Middle frontal gyrus (tissue), 1 donor: ENCODE data around the gene SCYL1.
"Not testable (repeated sequence)": the region's sequence is repeated elsewhere in the genome, so short reads cannot be mapped to it uniquely, and the experiment has no call there.

Source experiments
- DNase-seq: peaks from one replicate; pipeline ENCODE4 v3.0.0-alpha.2; 2015; ENCODE audit warnings: low spot score; ENCODE audit errors: extremely low spot score

Gene SCYL1

DNA sequence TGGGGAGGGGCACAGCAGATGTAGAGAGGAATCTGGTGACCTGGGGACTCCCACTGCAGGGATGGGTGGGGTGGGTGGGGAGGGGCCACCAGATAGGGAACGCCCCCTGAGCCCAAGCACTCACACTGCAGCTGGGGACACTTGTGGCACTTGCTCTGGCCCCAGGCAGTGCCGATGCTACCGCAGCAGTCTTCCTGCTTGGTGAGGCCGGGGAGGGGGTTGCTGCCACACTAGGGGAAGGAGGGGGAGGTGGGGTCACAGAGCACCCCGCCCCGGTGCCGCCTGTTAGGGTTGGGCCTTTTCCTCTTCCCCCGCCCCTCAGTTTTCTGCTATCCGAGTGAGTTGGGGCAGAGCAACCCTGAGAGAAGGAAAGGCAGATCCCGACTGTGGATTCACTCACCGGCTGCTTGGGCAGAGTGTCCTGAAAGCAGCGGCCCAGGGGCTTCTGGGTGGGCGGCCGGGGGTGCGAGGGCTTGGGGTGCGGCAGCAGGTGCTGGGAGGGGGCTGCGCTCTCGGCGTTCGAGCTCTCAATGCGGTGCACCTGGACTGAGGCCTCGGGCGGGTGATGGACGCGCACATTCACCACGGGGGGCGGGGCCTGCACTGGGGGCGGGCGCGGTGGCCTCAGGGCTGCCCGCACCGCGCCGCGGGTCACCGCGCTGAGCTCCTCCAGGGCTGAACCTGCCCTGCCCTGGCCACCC lies 28.6 kb downstream of the SCYL1 start:
- DNase-seq, result no peak

DNA sequence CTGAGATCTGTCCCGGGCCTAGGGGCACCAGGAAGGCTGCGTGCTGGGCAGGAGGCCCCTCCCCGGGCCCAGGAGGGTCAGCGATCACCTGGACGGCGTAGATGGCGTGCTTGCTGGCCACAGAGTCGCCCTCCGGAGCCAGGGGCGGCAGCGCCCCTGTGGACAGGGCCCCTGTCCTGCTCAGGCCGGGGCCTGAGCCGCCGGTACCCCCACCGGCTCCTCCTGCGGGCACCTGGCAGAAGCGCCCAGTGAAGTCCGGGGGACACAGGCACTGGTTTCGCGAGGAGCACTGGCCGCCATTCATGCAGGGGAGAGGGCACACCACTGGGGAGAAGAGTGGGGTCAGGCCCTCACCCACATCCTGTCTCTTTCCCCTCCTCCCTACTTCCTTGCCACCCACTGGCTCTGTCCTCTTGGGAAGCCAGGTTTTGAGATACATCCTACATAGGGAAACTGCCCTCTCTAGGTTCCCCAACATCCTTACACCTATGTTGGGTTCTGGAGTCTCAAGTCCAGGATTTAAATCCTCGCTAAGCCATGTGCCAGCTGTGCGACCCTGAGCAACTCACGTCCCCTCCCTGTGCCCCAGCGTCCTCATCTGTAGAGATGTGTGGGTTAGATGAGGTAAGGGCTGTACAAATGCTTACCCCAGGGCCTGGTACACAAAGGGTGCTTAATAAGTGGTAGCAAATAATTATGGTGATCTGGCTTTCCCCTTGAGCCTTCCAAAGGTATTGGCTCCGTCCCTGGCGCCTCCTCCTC lies 29.4 kb downstream of the SCYL1 start:
- no peak for DNase-seq

DNA sequence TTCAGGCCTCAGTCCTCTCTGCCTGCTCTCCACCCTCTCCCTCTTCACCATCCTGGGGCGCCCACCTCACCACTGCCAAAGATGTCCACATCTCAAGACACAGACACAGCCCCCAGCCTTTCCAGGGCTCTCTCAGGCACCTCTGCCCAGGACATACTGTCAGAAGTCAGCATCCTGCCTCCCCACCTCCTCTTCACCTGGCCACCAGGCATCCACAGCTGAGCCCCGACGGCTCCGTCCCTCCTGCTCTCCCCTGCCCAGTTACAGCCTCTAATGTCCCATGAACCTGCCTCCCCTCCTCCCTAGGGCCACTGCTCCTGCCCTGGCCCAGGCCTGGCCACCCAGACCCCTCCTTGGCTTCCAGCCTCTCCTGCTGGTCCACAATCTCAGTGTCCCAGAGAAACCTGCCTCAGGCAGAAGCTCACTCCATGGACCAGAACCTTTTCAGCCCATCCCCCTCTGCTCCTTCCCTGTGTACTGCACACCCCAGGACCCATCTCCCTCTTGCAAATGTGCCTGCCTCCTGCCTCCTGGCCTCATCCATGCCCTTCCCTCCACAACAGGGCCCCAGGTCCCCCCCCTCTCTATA lies 30.1 kb downstream of the SCYL1 start:
- DNase-seq, result no peak

DNA sequence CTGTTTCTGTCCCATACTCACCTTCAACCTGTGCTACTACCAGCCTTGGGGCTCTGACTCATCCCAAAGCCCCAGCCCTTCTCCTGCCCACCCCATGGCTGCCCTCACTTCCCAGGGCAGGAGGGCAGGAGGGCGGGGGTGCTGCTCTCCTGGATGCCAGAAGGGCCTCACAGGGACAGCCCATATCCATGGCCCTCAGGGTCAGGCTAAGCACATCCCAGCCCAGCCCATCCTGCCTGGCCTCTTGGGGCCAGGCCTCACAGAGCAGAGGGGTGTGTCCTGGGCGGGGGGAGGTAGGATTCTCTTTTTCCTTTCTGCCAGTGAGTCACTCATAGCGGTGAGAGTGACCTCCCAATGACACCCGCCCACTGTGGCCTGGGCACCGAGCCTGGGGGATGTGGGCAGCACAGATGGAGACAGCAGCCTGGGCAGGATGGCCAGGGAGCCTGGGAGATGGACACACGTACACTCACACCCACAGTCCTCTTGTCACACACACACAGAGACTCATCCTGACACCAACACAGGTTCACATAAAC lies 30.9 kb downstream of the SCYL1 start:
- no peak for DNase-seq

DNA sequence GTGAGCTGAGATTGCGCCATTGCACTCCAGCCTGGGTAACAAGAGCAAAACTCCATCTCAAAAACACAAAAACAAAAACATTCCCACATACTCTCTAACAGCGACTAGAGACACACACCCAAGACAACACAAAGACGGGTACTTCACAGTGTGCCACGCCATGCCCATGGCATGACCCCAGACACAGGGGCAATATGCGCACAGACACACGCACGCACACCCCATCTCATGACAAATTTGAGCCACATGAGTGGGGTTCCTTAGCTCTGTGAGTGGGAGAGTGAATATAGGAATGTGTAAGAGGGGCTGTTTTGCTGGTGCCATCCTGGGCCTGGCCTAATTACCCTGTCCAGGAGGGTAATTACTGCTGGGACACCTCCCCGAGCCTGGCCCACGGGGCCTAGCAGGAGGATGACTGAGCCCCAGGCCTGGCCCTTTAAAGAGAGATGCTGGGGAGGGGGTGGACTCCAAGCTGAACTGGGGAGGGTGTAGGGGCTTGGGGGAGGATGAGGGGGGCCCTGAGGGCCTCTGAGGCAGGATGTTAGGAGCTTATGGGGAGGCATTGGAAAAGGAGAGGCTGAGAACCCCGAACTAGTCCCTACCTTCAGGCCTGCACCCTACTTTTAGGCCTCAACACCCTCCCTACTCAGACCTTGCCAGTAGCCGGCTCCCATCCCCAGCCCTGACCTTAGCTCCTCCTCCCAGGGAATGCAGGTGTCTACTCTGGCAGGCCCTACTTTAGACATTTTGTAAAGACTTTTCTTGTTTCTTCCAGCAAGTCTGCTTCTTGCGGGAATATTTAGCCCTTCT lies 31.8 kb downstream of the SCYL1 start:
- no peak for DNase-seq

DNA sequence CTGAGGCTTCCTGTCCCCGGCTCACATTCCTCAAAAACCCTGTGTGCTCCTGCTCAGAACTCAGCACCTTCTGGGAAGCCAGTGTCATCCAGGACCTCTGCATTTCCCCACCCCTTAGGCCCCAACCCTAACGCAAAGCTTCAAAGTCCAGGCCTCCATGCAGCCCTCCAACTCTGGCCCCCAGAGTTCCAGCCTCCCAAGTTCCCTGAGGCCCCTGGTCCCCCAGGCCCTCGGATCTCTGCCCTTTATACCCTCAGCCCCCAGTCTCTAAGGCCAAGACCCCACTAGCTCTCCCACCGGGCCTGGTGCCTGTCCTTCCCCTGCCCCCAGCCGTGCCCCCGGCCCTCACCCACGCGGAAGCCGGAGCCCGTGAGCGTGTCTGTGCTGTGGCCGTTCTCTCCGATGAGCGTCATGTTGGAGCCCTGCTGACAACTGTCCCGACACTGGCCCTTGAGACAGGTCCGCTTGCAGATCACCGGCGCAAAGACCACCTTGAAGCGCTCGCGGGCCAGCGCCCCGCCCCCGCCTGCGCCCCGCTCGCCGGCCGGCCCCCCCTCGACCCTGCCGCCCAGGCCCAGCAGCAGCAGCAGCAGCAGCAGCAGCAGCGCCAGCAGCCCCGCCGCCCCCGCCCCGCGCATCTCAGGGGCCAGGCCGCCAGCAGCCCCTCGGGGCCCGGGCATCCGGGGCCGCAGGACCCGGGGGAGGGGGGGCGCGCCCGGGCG lies 32.6 kb downstream of the SCYL1 start:
- DNase-seq, result no peak

DNA sequence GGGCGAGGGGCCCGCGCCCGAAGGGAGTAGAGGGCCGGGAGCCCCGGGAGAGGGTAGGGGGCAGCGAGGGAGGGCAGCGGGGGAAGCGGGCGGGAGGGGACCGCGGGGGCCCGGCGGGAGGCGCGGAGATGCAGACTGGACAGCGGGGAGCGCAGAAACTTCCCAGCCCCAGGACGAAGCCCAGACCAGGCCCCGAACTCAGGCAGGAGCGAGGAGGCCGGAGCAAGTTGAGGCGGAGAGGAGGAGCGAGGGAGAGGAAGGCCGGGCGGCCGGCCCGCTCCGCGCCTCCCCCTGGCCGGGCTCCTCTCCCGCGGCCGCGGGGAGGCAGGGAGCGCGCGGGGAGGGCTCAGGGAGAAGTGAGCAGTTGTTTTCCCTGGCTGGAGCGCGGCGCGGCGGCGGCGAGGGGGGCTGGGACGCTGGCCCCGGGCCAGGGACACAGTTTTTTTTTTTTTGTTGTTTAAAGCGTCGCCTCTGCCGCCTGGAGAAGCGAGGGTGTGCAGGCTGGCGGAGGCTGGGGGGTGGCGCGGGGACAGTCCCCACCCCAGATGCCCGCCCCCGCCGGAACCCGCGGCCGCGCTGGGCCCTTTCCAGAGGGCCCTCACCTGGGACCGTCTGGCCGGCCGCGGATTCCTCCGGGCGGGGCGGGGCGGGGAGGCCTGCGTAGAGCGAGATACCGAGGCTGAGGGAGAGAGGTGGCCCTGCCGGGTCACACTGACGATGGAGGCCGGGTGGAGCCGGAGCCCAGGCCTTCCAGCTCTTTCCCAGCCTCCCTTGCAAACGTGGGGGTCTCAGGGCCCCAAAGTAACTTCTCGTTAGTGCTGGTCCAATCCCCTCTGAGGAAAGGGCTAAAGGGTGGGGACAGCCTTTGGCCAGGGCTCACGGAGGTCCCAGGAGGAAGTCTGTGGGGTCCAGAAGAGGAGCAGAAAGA lies 33.4 kb downstream of the SCYL1 start, which contains the start of gene LTBP3:
Gene LTBP3 (minus strand): TSS at position 358 of the 928 bp plus-strand sequence. CDS start 400 bp downstream, outside the sequence.
- DNase-seq, result peak; percentile 84

DNA sequence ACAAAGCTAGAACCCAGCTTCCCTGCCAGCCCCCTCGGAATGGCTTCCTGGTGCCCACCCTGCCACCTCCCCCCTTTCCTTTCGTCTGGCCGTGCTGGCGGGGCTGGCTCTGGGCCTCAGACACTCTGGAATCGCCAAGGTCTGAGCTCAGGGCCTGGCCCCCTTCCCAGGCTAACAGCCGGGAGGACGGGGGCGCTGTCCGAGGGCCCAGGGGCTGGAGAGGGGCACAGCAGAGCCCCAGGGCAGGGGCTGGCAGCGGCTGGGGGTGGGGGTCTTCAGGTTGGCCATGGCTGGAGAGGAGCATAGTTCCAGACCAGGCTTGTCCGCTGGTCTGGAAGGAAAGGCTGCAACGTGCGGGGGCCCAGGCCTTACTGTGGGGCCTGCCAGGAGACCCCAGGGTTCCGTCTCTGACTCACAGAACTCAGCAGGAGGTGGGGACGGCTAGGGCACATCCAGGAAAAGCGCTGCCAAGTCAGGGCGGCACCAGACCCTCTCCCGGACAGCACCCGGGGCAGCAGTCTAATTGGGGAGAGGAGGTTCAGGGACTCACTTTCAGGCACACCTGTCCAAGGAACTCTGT lies 34.1 kb downstream of the SCYL1 start:
- no peak for DNase-seq

DNA sequence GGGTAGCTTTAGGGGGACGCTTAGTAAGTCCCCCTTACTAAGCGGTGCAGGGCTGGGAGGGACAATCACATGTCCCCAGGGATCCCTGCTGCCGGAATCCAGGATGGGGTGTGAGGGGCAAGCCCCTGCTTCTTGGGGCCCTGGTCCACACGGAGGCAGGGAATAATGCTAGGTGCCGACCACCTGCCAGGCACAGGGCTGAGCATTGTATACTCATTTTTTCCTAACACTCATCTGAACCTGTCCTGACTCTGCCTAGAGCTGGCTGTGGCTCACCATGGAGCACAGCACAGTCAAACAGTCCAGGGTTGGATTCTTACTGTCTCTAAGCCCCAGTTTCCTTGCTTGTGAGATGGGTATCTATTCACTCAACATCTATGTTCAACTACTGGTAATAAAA lies 34.7 kb downstream of the SCYL1 start:
- DNase-seq, result no peak

DNA sequence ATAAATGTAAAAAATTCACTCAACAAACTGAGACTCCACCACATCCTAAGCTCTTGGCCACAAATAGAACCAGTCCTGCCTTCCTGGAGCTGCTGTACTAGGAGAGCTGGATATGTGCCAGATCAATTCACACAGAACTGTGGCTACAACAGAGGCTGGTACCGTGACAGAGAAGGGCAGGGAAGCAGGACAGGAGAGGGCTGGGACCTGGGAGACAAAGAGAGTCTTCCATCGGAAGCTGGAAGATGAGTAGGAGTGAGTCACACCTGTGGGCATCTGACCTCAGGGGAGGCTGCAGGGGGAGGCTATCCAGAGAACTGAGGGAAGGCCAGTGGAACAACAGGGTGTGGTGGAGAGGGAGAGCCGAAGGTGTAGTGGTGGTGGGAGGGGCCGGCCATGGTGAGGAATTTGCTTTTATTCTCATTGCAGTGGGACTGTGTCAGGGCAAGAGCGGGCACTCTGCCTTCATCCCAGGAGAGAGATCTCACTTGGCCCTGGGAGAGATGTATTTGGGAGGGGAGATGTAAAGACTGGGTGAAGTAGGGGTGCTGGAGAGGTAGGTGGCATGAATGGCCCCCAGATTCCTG lies 35.2 kb downstream of the SCYL1 start:
- DNase-seq, result no peak

DNA sequence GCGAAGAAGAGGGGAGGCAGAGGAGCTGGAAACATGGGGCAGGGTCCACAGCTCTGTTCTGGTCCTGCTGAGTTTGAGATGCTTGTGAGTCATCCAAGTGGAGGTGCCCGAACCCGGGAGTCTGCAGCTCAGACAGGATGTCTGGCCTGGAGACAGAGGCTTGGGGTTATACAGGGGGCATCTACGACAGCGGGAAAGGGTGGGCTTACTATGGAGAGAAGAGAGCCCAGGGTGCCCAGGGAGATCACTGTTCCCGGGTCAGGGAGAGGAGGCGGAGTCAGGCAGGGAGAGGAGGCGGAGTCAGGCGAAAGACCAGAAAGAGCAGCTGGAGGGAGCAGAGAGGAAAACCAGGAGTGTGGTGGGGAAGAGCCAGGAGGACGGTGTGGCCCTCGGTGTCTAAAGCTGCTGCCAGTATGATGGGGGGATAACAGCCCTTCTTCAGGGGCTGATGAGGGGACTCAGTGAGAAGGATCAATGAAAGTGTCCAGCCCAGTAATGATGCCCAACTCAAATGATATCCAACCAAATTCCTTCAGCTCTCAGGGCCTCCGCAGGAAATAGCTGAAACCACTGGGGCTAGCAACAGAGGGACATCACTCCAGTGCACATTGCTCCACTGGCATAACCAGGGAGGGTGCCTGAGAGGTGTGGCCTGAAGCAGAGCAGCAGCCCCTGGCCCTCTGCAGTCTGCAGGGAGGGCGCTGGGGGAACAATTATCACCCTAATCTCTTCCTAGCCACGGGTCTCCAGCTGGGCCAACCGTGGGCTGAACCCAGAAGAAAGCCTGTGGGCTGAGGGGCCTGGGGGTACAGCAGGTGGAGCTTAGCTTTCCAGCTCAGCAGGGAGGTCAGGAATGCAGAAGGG lies 35.9 kb downstream of the SCYL1 start:
- no peak for DNase-seq

DNA sequence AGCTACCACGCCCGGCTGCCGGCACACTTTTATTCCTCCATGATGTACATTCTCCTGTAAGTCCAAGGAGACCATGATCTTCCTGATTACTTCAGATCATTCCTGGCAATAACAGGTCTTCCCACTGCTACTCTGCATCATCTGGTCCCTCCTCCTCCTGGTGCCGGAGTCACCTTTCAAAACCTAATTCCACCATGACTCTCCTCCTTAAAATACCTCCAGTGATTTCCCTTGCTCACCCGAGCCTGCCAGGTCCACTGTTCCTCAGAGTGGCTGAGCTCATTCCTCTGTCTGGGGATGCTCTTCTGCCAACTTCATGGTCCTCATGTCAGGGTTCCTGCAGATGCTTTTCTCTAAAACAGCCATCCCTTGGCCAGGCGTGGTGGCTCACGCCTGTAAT lies 37.1 kb downstream of the SCYL1 start:
- DNase-seq, result no peak

DNA sequence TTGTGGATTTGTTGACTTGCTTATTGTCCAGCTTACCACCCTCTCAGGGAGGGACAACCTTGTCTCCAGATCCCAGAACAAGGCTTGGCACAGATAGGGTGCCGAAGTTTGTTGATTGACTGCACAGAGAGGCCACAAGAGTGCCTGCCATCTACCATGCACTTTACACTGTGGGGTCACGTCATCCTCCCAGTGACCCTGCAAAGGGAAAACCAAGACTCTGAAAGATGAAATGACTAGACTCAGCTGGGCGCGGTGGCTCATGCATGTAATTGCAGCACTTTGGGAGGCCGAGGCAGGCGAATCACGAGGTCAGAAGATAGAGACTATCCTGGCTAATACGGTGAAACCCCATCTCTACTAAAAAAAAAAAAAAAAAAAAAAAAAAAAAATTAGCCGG lies 37.9 kb downstream of the SCYL1 start:
- no peak for DNase-seq

DNA sequence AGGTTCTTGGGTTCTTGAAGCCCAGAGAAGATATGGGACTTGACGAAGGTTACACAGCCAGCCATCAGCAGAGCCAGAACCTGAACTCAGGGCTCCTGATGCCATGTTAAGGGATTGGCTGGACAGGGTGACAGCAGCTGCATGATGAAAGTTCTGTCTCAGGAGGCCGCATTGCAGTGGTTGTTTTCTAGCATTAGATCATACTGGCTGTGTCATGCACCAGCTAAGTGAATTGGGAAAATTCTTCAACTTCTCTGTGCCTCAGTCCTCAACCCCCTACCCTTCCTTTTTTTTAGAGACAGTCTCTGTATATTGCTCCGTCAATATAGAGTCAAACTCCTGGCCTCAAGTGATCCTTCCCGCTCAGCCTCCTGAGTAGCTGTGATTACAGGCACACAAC lies 38.7 kb downstream of the SCYL1 start:
- DNase-seq, result no peak

DNA sequence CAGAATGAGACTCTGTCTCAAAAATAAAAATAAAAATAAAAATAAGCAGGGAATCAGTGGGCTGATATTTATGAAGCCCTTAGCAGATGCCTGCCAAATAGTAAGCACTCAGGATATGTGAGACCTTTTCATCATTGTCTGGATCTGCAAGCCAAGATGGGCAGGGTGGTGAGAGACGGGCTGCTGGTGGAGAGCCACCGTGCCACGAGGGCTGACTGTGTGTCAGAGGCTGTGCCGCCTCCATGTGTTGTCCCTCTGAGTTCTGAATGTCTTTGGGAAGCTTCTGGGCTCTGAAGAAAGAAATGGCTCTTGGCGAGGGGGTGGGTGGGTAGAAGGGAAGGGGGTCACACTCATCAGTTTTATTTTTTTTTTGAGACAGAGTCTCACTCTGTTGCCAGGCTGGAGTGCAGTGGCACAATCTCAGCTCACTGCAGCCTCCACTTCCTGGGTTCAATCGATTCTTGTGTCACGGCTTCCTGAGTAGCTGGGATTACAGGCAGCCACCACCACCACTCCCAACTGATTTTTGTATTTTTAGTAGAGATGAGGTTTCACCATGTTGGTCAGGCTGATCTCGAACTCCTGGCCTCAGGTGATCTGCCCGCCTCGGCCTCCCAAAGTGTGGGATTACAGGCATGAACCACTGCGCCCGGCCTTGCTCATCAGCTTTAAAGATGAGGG lies 40.1 kb downstream of the SCYL1 start:
- not testable (repeated sequence) for DNase-seq

DNA sequence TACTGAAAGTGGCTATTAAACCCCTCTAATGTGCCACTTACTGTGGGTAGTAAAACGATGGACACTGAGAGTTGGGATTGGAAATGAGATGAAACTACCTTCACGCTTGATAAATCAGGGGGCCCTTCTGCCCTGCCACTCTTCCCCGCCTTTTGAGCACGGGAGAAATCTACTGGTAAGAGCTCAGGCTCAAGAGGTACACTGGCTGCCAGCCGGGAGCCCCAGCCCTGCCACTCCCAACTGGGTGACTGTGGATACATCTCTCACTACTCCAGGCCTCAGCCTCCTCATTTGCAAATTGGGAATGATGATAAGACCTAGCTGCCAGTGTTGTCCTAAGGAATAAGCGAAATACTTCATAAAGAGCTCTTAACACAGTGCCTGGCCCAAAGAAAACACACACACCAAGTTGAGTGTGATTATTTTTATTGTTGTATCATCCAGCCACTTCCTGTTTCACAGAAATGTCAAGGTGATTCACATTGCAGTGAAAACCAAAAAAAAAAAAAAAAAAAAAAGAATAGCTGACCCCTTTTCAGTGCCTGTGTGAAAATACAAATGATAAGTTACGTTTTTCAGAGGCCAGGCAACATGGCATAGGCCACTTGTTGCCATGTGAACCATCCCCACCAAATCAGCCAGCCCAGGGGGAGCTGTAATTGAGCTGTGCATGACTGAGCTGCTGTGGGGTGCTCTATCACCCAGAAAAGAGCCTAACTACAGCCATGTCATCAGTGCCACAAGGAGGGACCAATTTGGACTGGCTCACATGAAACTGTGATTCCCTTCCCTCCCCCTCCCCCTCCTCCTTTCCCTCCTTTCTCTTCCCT lies 41.0 kb downstream of the SCYL1 start:
- DNase-seq, result no peak
